HuH-7 (cell line): ENCODE measurements around the gene FERMT1.
A peak's percentile ranks its signal among the peaks of the same experiment; 100 is the strongest.
"Not testable (repeated sequence)": the region's sequence is repeated elsewhere in the genome, so short reads cannot be mapped to it uniquely, and the experiment has no call there.

ENCODE experiments used
- DNase-seq: peaks from one replicate; pipeline ENCODE4 v3.0.0; 2011; ENCODE audit warnings: low spot score

FERMT1 gene

GRCh38 chr20:6116758-6117157 lies 6.1 kb downstream of the FERMT1 start:
- no peak for DNase-seq

GRCh38 chr20:6115221-6115895 lies 7.5 kb downstream of the FERMT1 start:
- DNase-seq: no peak

GRCh38 chr20:6114696-6115095 lies 8.1 kb downstream of the FERMT1 start:
- no peak for DNase-seq

DNA sequence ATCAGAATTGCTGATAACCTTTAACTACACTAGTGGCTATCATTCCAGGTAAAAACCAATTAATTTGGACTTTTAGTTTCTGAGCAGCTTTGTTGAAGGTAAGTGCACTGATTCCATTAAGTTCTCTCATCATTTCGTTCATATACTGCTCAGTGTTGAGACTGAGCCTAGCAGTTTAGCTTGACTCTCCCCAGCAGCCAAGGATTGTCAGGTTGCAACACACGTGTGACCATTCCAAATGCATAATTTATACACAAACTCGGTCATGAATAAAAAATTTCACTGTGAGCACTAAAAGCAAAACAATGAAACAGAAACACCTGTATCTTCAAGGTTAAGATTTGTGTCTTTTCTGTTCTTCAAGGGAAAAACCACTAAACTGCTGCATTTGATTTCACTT lies 8.9 kb downstream of the FERMT1 start:
- DNase-seq: no peak

- DNase-seq: not testable (repeated sequence)
These were observed 9.9 kb downstream of the FERMT1 start for GRCh38 chr20:6112965-6113364.

DNA sequence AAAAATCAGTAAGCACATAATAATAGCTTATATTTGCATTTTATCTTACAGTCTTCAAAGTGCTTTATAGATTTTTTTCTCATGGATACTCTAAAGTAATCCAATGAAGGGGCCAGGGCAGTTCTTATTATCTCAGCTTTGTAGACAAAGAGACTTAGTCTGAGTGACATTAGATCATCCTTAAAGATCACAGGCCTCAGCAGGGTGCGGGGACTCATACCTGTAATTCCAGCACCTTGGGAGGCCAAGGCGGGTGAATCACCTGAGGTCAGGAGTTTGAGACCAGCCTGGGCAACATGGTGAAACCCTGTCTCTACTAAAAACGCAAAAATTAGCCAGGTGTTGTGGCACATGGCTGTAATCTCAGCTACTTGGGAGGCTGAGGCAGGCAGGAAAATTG lies 14.5 kb downstream of the FERMT1 start:
- DNase-seq: no peak

- DNase-seq: no peak
These were observed 18.2 kb downstream of the FERMT1 start for GRCh38 chr20:6104493-6105188.

- DNase-seq: no peak
These were observed 19.5 kb downstream of the FERMT1 start for GRCh38 chr20:6103301-6103700.

DNA sequence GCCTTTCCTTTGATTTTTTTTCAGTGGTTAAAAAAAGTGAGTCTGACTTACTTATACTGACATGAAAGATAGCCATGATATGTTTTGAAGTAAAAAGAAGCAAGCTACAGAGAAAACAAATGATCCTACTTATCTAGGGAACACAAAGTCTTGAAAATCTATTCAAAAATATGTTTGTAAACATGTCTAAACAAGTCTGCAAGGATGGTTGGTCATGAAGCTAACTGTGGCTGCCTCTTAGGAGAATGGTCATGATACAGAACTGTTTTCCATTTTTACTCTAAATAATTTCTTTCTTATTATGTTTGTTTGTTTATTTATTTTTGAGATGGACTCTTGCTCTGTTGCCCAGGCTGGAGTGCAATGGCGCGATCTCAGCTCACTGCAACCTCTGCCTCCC lies 21.5 kb downstream of the FERMT1 start:
- no peak for DNase-seq

DNA sequence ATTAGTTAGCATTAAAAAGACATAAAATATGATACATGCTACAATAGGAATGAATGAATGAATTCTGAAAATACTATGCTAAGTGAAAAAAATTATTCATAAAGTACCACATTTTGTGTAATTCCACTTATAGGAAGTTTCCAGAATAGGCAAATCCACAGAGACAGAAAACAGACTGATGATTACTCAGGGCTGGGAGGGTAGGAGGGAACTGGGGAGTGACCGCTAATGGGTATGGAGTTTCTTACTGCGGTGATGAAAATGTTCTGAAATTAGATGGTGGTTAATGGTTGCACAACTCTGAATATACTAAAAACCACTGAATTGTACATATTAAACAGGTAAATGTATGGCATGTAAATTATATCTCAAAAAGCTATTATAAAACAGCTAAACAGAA lies 22.6 kb downstream of the FERMT1 start:
- DNase-seq: no peak

GRCh38 chr20:6099819-6100218 lies 23.0 kb downstream of the FERMT1 start:
- DNase-seq: no peak

GRCh38 chr20:6095409-6095808 lies 27.4 kb downstream of the FERMT1 start:
- DNase-seq: no peak

DNA sequence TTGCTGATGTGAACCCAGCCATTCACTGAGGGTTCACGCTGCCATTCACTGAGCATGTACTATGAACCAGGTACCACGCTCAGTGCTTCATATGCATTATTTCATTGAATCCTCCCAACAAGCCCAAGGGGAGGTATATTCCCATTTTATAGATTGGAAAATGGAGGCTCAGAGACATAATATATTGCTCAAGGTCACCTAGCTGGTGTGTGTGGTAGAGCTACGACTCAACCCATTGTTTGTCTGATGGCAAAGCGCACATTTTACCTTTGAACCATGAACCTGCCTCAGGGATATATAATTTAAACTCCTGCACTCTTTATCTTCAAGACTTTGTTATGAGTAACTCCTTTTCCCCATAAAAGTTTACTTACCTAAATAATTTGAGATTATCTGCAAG lies 28.3 kb downstream of the FERMT1 start:
- DNase-seq: no peak

DNA sequence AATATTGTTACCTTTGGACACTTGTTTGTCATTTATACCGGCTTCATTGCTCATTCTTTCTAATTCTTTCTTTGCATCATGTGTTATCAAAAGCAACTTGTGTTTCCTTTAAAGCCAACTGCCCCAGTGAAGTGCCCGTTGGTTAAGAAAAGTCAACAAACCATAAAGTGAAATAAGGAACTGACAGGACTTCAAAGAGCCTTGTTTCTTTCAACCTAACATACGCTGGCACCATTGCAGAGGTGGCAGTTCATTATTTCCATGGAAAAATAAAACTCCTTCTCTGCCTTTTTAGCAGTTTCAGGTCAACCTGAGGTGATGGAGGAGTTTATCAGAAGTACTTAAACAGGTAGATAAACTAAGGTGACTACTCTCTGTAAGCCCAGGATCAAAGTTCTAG lies 28.8 kb downstream of the FERMT1 start:
- no peak for DNase-seq

DNA sequence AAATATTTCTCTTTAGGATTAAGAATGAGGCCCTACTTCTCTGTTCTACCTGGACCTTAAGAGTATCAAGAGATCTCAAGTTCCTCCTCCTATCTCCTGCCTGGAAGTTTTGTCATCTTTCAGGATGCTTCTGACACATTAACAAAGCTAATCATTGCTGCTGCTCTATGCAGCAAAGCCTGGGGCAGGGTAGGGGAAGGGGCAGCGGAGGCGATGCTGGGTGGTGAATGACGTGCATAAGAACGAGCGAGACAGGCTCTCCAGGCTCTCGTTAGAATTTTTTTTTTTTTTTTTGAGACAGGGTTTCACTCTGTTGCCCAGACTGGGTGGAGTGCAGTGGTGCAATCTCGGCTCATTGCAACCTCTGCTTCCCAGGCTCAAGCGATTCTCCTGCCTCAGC lies 31.2 kb downstream of the FERMT1 start:
- DNase-seq: no peak

- DNase-seq: no peak
These were observed 36.0 kb downstream of the FERMT1 start for GRCh38 chr20:6086868-6087267.

GRCh38 chr20:6083926-6084325 lies 38.9 kb downstream of the FERMT1 start:
- no peak for DNase-seq

DNA sequence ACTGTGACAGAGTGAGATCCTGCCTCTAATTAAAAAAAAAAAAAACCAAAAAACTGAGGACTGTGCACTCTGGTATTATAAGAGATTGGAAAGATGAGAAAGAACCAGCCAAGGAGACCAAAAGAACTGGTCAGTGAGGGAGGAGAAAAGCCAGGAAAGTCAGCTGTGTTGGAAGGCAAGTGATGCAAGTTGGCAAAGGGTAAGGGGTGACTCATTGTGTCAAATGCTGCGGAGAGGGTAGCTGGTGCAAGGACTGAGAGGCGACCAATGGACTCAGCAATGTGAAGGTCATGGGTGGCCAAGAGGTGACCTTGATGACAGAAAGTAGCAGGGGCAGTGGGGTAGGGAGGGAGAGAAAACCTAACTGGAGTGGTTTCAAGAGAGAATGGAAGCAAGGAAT lies 41.6 kb downstream of the FERMT1 start:
- no peak for DNase-seq

- no peak for DNase-seq
These were observed 43.8 kb downstream of the FERMT1 start for GRCh38 chr20:6079016-6079415.

GRCh38 chr20:6075428-6076219 lies 47.2 kb downstream of the FERMT1 start:
- no peak for DNase-seq

DNA sequence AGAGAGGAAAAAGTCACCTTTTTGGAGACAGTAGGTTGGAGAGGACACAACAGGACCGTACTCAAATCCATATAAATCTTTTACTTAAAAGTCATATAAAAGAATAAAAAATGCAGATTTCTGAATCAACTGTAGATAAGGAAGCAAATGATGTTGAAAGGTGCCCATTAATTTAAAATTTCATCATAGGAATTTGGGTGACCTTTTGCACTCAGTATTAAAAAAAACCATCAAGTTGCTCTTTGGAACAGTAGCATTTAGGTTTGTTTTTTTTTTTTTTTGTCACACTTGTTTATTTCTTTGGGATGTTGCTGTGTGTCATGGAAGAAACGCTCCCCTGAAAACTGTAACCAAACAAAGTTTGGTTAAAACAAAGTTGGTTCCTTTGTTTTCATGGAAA lies 48.0 kb downstream of the FERMT1 start:
- DNase-seq: no peak

GRCh38 chr20:6074145-6074561 lies 48.7 kb downstream of the FERMT1 start:
- DNase-seq: peak; percentile 87
